Mucosa of stomach (tissue), 1 donor: ENCODE measurements around the gene SEMA3E.
"Not testable (repeated sequence)": the region's sequence is repeated elsewhere in the genome, so short reads cannot be mapped to it uniquely, and the experiment has no call there.

Source experiments
- H3K27me3 ChIP-seq: one replicate; pipeline ENCODE4 v1.7.0; 2013; ENCODE audit warnings: mild to moderate bottlenecking, low read length; ENCODE audit not compliant: control insufficient read depth, insufficient read depth
- H3K36me3 ChIP-seq: one replicate; pipeline ENCODE4 v1.7.0; 2013; ENCODE audit warnings: low read length; ENCODE audit not compliant: control insufficient read depth, insufficient read depth
- H3K4me1 ChIP-seq: one replicate; pipeline ENCODE4 v1.7.0; 2013; ENCODE audit warnings: mild to moderate bottlenecking, low read length; ENCODE audit not compliant: control insufficient read depth, insufficient read depth
- H3K4me3 ChIP-seq: one replicate; pipeline ENCODE4 v1.7.0; 2013; ENCODE audit warnings: low read length
- H3K9ac ChIP-seq: one replicate; pipeline ENCODE4 v1.7.0; 2013; ENCODE audit warnings: mild to moderate bottlenecking, low read length, moderate library complexity
- H3K9me3 ChIP-seq: one replicate; pipeline ENCODE4 v1.7.0; 2013; ENCODE audit warnings: mild to moderate bottlenecking, low read length, moderate library complexity; ENCODE audit not compliant: control insufficient read depth
- donor health status: Pancreatic carcinoma.

SEMA3E gene

GRCh38 chr7:83456413-83456812, 192.5 kb downstream of the SEMA3E start:
- Histone ChIP-seq H3K4me1 (no peaks in the 10 kb centered on the region), H3K9me3 (no peaks in the 10 kb centered on the region)

GRCh38 chr7:83455612-83456011, 193.3 kb downstream of the SEMA3E start:
- Histone ChIP-seq H3K9me3 (no peaks in the 10 kb centered on the region), H3K4me1 (no peaks in the 10 kb centered on the region), H3K9ac (no peak overlapping the region), H3K36me3 (no peaks in the 10 kb centered on the region), H3K4me3 (no peak overlapping the region), H3K27me3 (no peaks in the 10 kb centered on the region)

More at GRCh38 chr7:83456413-83456812, 192.5 kb downstream of the SEMA3E start:
- Histone ChIP-seq H3K27me3 (no peaks in the 10 kb centered on the region), H3K4me3 (no peak overlapping the region), H3K36me3 (no peaks in the 10 kb centered on the region), H3K9ac (no peak overlapping the region)

- no peaks in the 10 kb centered on the region for H3K27me3 ChIP-seq
- no peaks in the 10 kb centered on the region for H3K36me3 ChIP-seq
- H3K9ac ChIP-seq = no peak overlapping the region
- no peaks in the 10 kb centered on the region for H3K4me1 ChIP-seq
- no peak overlapping the region for H3K4me3 ChIP-seq
- H3K9me3 ChIP-seq = no peaks in the 10 kb centered on the region
Observed at GRCh38 chr7:83452256-83452655, 196.7 kb downstream of the SEMA3E start.

- H3K4me3 ChIP-seq = no peak overlapping the region
- H3K9ac ChIP-seq = no peak overlapping the region
Observed at GRCh38 chr7:83451501-83452045, 197.4 kb downstream of the SEMA3E start.

GRCh38 chr7:83449781-83450180, 199.2 kb downstream of the SEMA3E start:
- H3K9me3 ChIP-seq = no peaks in the 10 kb centered on the region
- no peak overlapping the region for H3K9ac ChIP-seq
- no peak overlapping the region for H3K4me3 ChIP-seq
- no peaks in the 10 kb centered on the region for H3K4me1 ChIP-seq
- no peaks in the 10 kb centered on the region for H3K27me3 ChIP-seq
- no peaks in the 10 kb centered on the region for H3K36me3 ChIP-seq

More at GRCh38 chr7:83451501-83452045, 197.4 kb downstream of the SEMA3E start:
- H3K9me3 ChIP-seq = no peaks in the 10 kb centered on the region
- no peaks in the 10 kb centered on the region for H3K4me1 ChIP-seq
- H3K36me3 ChIP-seq = no peaks in the 10 kb centered on the region
- H3K27me3 ChIP-seq = no peaks in the 10 kb centered on the region

GRCh38 chr7:83447681-83448080, 201.3 kb downstream of the SEMA3E start:
- Histone ChIP-seq H3K4me1 (no peaks in the 10 kb centered on the region), H3K36me3 (no peaks in the 10 kb centered on the region), H3K27me3 (no peaks in the 10 kb centered on the region), H3K4me3 (no peak overlapping the region), H3K9ac (no peak overlapping the region), H3K9me3 (no peaks in the 10 kb centered on the region)

- Histone ChIP-seq H3K4me1 (no peaks in the 10 kb centered on the region), H3K4me3 (no peak overlapping the region), H3K27me3 (no peaks in the 10 kb centered on the region), H3K36me3 (no peaks in the 10 kb centered on the region), H3K9me3 (no peaks in the 10 kb centered on the region), H3K9ac (no peak overlapping the region)
Observed at GRCh38 chr7:83446102-83446669, 202.8 kb downstream of the SEMA3E start.

- Histone ChIP-seq H3K36me3 (no peaks in the 10 kb centered on the region), H3K9me3 (no peaks in the 10 kb centered on the region), H3K4me3 (no peak overlapping the region), H3K9ac (no peak overlapping the region), H3K4me1 (no peaks in the 10 kb centered on the region), H3K27me3 (no peaks in the 10 kb centered on the region)
Observed at GRCh38 chr7:83442911-83443310, 206.0 kb downstream of the SEMA3E start.

- Histone ChIP-seq H3K9me3 (no peaks in the 10 kb centered on the region), H3K27me3 (no peaks in the 10 kb centered on the region), H3K4me3 (no peak overlapping the region), H3K4me1 (no peaks in the 10 kb centered on the region), H3K36me3 (no peaks in the 10 kb centered on the region), H3K9ac (no peak overlapping the region)
Observed at GRCh38 chr7:83439026-83439425, 209.9 kb downstream of the SEMA3E start.

- H3K4me3 ChIP-seq, H3K9me3 ChIP-seq, H3K27me3 ChIP-seq, H3K36me3 ChIP-seq, H3K4me1 ChIP-seq, H3K9ac ChIP-seq: not testable (repeated sequence)
Observed at GRCh38 chr7:83430289-83430688, 218.7 kb downstream of the SEMA3E start.

GRCh38 chr7:83429493-83429892, 219.4 kb downstream of the SEMA3E start:
- Histone ChIP-seq H3K36me3 (no peaks in the 10 kb centered on the region), H3K4me3 (no peak overlapping the region), H3K27me3 (no peaks in the 10 kb centered on the region), H3K9me3 (no peaks in the 10 kb centered on the region), H3K4me1 (no peaks in the 10 kb centered on the region), H3K9ac (no peak overlapping the region)

- Histone ChIP-seq H3K36me3 (no peaks in the 10 kb centered on the region), H3K4me1 (no peaks in the 10 kb centered on the region), H3K4me3 (no peak overlapping the region), H3K9ac (no peak overlapping the region), H3K9me3 (no peaks in the 10 kb centered on the region), H3K27me3 (no peaks in the 10 kb centered on the region)
Observed at GRCh38 chr7:83427884-83428283, 221.1 kb downstream of the SEMA3E start.

- Histone ChIP-seq H3K36me3 (no peaks in the 10 kb centered on the region), H3K27me3 (no peaks in the 10 kb centered on the region), H3K9ac (no peak overlapping the region), H3K9me3 (no peaks in the 10 kb centered on the region), H3K4me3 (no peak overlapping the region), H3K4me1 (no peaks in the 10 kb centered on the region)
Observed at GRCh38 chr7:83426325-83426724, 222.6 kb downstream of the SEMA3E start.
